Uterus (tissue), 2 donors: Measurements from ENCODE around the gene STX2.
"Not testable (repeated sequence)": the region's sequence is repeated elsewhere in the genome, so short reads cannot be mapped to it uniquely, and the experiment has no call there.

Experiments used
- POLR2A ChIP-seq, 2 donors: fragments of 450-650 bp; IDR thresholded peaks; one replicate each; pipeline ENCODE4 v1.6.1; 2016; ENCODE audit warnings: antibody characterized with exemption in 2 of 2, mild to moderate bottlenecking in 1 of 2, moderate library complexity in 1 of 2
- TF ChIP-seq, protein P1 (sequence below), 4 experiments: fragments of 200-600 bp in 2 of 4; fragments of 450-650 bp in 2 of 4; sonication (generic) in 2 of 4; IDR thresholded peaks; one replicate each; pipeline ENCODE4 v1.5.1; 2016 to 2019; ENCODE audit warnings: antibody characterized with exemption in 4 of 4, mild to moderate bottlenecking in 2 of 4, moderate library complexity in 1 of 4

DNA sequence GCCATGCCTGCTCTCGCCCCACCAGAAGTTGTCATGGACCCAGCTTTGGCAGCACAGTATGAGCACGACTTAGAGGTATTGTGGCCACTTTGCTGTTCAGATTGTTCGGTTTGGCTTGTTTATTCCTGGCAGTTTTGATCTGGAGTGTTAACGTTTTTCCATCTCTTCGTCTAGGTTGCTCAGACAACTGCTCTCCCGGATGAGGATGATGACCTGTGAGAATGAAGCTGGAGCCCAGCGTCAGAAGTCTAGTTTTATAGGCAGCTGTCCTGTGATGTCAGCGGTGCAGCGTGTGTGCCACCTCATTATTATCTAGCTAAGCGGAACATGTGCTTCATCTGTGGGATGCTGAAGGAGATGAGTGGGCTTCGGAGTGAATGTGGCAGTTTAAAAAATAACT lies 36.7 kb upstream of the STX2 start:
- TF ChIP-seq, protein P1, sequence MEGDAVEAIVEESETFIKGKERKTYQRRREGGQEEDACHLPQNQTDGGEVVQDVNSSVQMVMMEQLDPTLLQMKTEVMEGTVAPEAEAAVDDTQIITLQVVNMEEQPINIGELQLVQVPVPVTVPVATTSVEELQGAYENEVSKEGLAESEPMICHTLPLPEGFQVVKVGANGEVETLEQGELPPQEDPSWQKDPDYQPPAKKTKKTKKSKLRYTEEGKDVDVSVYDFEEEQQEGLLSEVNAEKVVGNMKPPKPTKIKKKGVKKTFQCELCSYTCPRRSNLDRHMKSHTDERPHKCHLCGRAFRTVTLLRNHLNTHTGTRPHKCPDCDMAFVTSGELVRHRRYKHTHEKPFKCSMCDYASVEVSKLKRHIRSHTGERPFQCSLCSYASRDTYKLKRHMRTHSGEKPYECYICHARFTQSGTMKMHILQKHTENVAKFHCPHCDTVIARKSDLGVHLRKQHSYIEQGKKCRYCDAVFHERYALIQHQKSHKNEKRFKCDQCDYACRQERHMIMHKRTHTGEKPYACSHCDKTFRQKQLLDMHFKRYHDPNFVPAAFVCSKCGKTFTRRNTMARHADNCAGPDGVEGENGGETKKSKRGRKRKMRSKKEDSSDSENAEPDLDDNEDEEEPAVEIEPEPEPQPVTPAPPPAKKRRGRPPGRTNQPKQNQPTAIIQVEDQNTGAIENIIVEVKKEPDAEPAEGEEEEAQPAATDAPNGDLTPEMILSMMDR (IDR thresholded peaks at IDR 0.05): not testable (repeated sequence)
- TF ChIP-seq POLR2A (IDR thresholded peaks at IDR 0.05): not testable (repeated sequence)
